ENCODE results near the gene TRIML2. TPM values are rescaled to one million over a fixed set of nuclear protein-coding genes. Genes with fewer than 3 reads are reported as not detected.

Gene TRIML2
- total and polyA plus RNA-seq, 2 of the 13 experiments (the other 11 are each of a cell fraction or from before 2014, with no cell fraction given) = not detected

DNA sequence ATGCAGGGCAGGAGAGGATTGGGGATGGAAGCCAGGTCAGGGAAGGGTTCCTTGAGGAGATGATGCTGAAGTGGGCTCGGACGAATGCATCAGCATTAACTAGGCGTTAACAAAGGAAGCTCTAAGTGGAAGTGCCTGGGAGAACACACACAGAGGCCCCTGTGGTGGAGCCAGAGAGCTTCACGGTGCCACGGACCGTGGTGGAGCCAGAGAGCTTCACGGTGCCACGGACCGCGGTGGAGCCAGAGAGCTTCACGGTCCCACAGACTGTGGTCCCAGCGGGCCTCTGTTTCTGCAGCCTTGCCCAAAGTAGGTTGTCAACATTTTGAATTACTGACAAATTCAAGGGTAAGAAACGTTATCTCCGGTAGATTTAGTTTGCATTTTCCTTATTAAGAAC, 48.3 kb downstream of the TRIML2 start:
- H3K4me2 ChIP-seq (ENCODE audit: low read depth, low read length) = no peak overlapping the region
- H4K20me1 ChIP-seq (ENCODE audit: insufficient read depth, low read length) = no peaks in the 10 kb centered on the region
- no peak overlapping the region for H3K9ac ChIP-seq (ENCODE audit: insufficient read depth, low read depth, low read length)
- no peak overlapping the region for H3K4me3 ChIP-seq (replicated peaks in 1 of 3; ENCODE audit: insufficient read depth in 1 of 3, low read depth in 2 of 3, low read length in 3 of 3)
- ChIA-PET CTCF (ENCODE audit: low intra/inter-chr PET ratio, low total read pairs) (no interaction called here), POLR2A (no interaction called here)
- no peaks in the 10 kb centered on the region for H3K4me1 ChIP-seq (ENCODE audit: insufficient read depth, low read length)
- no peak for TF ChIP-seq ZGPAT (CRISPR knock-in tag; IDR thresholded peaks at IDR 0.05)
- TF ChIP-seq ZNF138 (CRISPR knock-in tag; IDR thresholded peaks at IDR 0.05; ENCODE audit: low read depth) = no peak
- no peak for TF ChIP-seq ZNF12 (CRISPR knock-in tag; IDR thresholded peaks at IDR 0.05)
- no peak for TF ChIP-seq TGIF2 (CRISPR knock-in tag; IDR thresholded peaks at IDR 0.05)
- TF ChIP-seq, protein P1, sequence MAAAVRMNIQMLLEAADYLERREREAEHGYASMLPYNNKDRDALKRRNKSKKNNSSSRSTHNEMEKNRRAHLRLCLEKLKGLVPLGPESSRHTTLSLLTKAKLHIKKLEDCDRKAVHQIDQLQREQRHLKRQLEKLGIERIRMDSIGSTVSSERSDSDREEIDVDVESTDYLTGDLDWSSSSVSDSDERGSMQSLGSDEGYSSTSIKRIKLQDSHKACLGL (CRISPR knock-in tag; IDR thresholded peaks at IDR 0.05) = no peak
- no peak for TF ChIP-seq ATM (IDR thresholded peaks at IDR 0.05; ENCODE audit: borderline replicate concordance)
- TF ChIP-seq GABPB1 (CRISPR knock-in tag; IDR thresholded peaks at IDR 0.05) = no peak
- no peak for TF ChIP-seq SNAI1 (CRISPR knock-in tag; IDR thresholded peaks at IDR 0.05; ENCODE audit: borderline replicate concordance)
- no peak for TF ChIP-seq ATF2 (CRISPR knock-in tag; IDR thresholded peaks at IDR 0.05)
- no peak for TF ChIP-seq CBX2 (IDR thresholded peaks at IDR 0.05; ENCODE audit: low read depth, low read length)
- no peak for TF ChIP-seq CBX2 (CRISPR knock-in tag; IDR thresholded peaks at IDR 0.05; ENCODE audit: low read depth)
- no peak for TF ChIP-seq POGZ (CRISPR knock-in tag; IDR thresholded peaks at IDR 0.05)
- no peak for TF ChIP-seq KLF6 (CRISPR knock-in tag; IDR thresholded peaks at IDR 0.05)
- no peak for TF ChIP-seq ZNF230 (CRISPR knock-in tag; IDR thresholded peaks at IDR 0.05)
- no peak for TF ChIP-seq GLI4 (CRISPR knock-in tag; IDR thresholded peaks at IDR 0.05; ENCODE audit: borderline replicate concordance)
- TF ChIP-seq SRSF9 (IDR thresholded peaks at IDR 0.05; ENCODE audit: borderline replicate concordance, insufficient read depth, low read depth, low read length, poor library complexity, severe bottlenecking) = no peak
- TF ChIP-seq ARID4A (CRISPR knock-in tag; IDR thresholded peaks at IDR 0.05; ENCODE audit: borderline replicate concordance) = no peak
- H3K9me3 ChIP-seq (ENCODE audit: low read length) = no peaks in the 10 kb centered on the region
- DNase-seq (ENCODE audit: low spot score) (no peak), FAIRE-seq (no peak), ATAC-seq (no peak)
- H3K27me3 ChIP-seq (ENCODE audit: control insufficient read depth in 1 of 2, insufficient read depth in 2 of 2, low read length in 2 of 2) = no peaks in the 10 kb centered on the region; a peak in 1 of 5 replicates
- no peak overlapping the region for H2AFZ ChIP-seq (ENCODE audit: low read length)
- H3K79me2 ChIP-seq (ENCODE audit: insufficient read depth, low read length) = no peaks in the 10 kb centered on the region
- no peak overlapping the region for H3K27ac ChIP-seq (ENCODE audit: extremely low read length, insufficient read depth, low read length)
- intact Hi-C loops (cut with micrococcal nuclease; ENCODE audit: unreplicated experiment) = no loop called here
- 45% methylated on average over 7 of the region's 14 CpGs for WGBS (ENCODE audit: low lambda C conversion rate)
- no peaks in the 10 kb centered on the region for H3K36me3 ChIP-seq (replicated peaks in 1 of 2; ENCODE audit: control insufficient read depth in 1 of 2, insufficient read depth in 2 of 2, low read length in 2 of 2)
- BruUV-seq (replicated peaks) = no TSS peak
- in situ Hi-C loops (cut with HindIII; ENCODE audit: extremely low pct_ligation_motif_present, low pct_unique_long_range_greater_than_20kb) = no loop called here

Data from HepG2 (cell line).